H1 (cell line): Measurements from ENCODE around the gene WNK2. TPM values are rescaled to one million over a fixed set of nuclear protein-coding genes. Genes with fewer than 3 reads are reported as not detected.

Experiments
- CTCF ChIA-PET: fragments of 300-600 bp; sonication (Branson Sonifier 250); formaldehyde crosslinking; loops from one replicate; lab custom pipeline; 2021; ENCODE audit not compliant: partially characterized antibody; lab: Charles Lee
- POLR2A ChIA-PET: fragments of 300-600 bp; sonication (Branson Sonifier 250); formaldehyde crosslinking; loops from one replicate; lab custom pipeline; 2021; ENCODE audit warnings: inconsistent platforms; ENCODE audit not compliant: partially characterized antibody; lab: Charles Lee
- DNase-seq, 2 experiments: peaks; one replicate each; pipeline versions ENCODE4 v3.0.0 to v3.0.0-alpha.2; 2010 to 2022; ENCODE audit warnings: low spot score in 2 of 2, low read depth in 1 of 2, mixed read lengths in 1 of 2
- FAIRE-seq: peaks from 2 replicates; lab custom pipeline; 2011; peaks lifted over from hg19 to GRCh38; lab: Jason Lieb, UNC
- H2AFZ ChIP-seq: 2 replicates; pipeline ENCODE4 v1.8.1; 2012; ENCODE audit warnings: low read length, inconsistent platforms
- H2AK5ac ChIP-seq: 2 replicates; pipeline ENCODE4 v1.6.1; 2013; ENCODE audit warnings: low read depth, low read length
- H2BK120ac ChIP-seq: replicated peaks from 2 replicates; pipeline ENCODE3; 2013; ENCODE audit warnings: low read depth, low read length, inconsistent platforms
- H2BK12ac ChIP-seq: 2 replicates; pipeline ENCODE4 v1.6.1; 2013; ENCODE audit warnings: low read depth, low read length
- H2BK15ac ChIP-seq: 2 replicates; pipeline ENCODE4 v1.6.1; 2013; ENCODE audit warnings: low read length
- H2BK20ac ChIP-seq: 2 replicates; pipeline ENCODE4 v1.6.1; 2013; ENCODE audit warnings: low read length
- H2BK5ac ChIP-seq: 2 replicates; pipeline ENCODE4 v1.6.1; 2013; ENCODE audit warnings: low read depth, low read length
- H3K14ac ChIP-seq: 2 replicates; pipeline ENCODE4 v1.6.1; 2013; ENCODE audit warnings: inconsistent platforms; ENCODE audit not compliant: insufficient read length
- H3K18ac ChIP-seq: 2 replicates; pipeline ENCODE4 v1.6.1; 2013; ENCODE audit warnings: low read length; ENCODE audit errors: extremely low read depth
- H3K23ac ChIP-seq: 2 replicates; pipeline ENCODE4 v1.6.1; 2013; ENCODE audit warnings: inconsistent platforms; ENCODE audit not compliant: insufficient read length
- H3K23me2 ChIP-seq: 2 replicates; pipeline ENCODE4 v1.6.1; 2013; ENCODE audit warnings: low read depth, low read length
- H3K27ac ChIP-seq: 2 replicates; pipeline ENCODE4 v1.6.1; 2011; ENCODE audit warnings: low read depth, low read length, inconsistent platforms
- H3K27me3 ChIP-seq, 4 experiments: replicated peaks in 1 of 4; 1 replicate in 1 of 4; 2 replicates in 3 of 4; pipeline versions ENCODE4 v1.6.1 to v1.8.1; 2011 to 2013; ENCODE audit warnings: low read length in 3 of 4, mild to moderate bottlenecking in 3 of 4, inconsistent platforms in 2 of 4, mixed read lengths in 2 of 4, moderate library complexity in 1 of 4; ENCODE audit not compliant: control insufficient read depth in 3 of 4, insufficient read depth in 3 of 4; ENCODE audit errors: extremely low read depth in 1 of 4
- H3K36me3 ChIP-seq, 4 experiments: 2 replicates each; pipeline versions ENCODE4 v1.6.1 to v1.8.1; 2011 to 2013; ENCODE audit warnings: mild to moderate bottlenecking in 4 of 4, low read length in 3 of 4, moderate library complexity in 2 of 4, control low read depth in 1 of 4, inconsistent platforms in 1 of 4; ENCODE audit not compliant: insufficient read depth in 4 of 4, control insufficient read depth in 2 of 4
- H3K4ac ChIP-seq: replicated peaks from 2 replicates; pipeline ENCODE3; 2013; ENCODE audit warnings: low read length, low read depth, mixed read lengths, inconsistent platforms; ENCODE audit not compliant: insufficient read length
- H3K4me1 ChIP-seq, 4 experiments: replicated peaks in 1 of 4; 1 replicate in 1 of 4; 2 replicates in 3 of 4; pipeline versions ENCODE4 v1.6.1 to v1.8.1; 2011 to 2013; ENCODE audit warnings: low read length in 3 of 4, inconsistent platforms in 2 of 4, mixed read lengths in 1 of 4; ENCODE audit not compliant: insufficient read depth in 4 of 4, control insufficient read depth in 3 of 4
- H3K4me2 ChIP-seq, 2 experiments: 2 replicates each; pipeline versions ENCODE4 v1.6.1 to v1.8.1; 2011 to 2013; ENCODE audit warnings: low read depth in 2 of 2, low read length in 2 of 2, control low read depth in 1 of 2, inconsistent platforms in 1 of 2, mild to moderate bottlenecking in 1 of 2; ENCODE audit not compliant: insufficient read depth in 1 of 2
- H3K4me3 ChIP-seq, 4 experiments: fragments of 200-600, 300-600 bp in 1 of 4; sonication (generic), shearing (Covaris generic), sonication (Bioruptor Twin) in 1 of 4; 2 replicates each; pipeline versions ENCODE4 v1.5.1 to v1.8.1; 2011 to 2016; ENCODE audit warnings: low read length in 4 of 4, low read depth in 3 of 4, control low read depth in 2 of 4, inconsistent platforms in 2 of 4, mild to moderate bottlenecking in 2 of 4, mixed read lengths in 1 of 4, moderate library complexity in 1 of 4; ENCODE audit not compliant: insufficient read depth in 2 of 4; ENCODE audit errors: extremely low read depth in 1 of 4
- H3K56ac ChIP-seq: replicated peaks from 2 replicates; pipeline ENCODE3; 2013; ENCODE audit warnings: low read depth, mild to moderate bottlenecking, mixed read lengths, low read length, inconsistent platforms; ENCODE audit not compliant: insufficient read length
- H3K79me1 ChIP-seq: 2 replicates; pipeline ENCODE4 v1.6.1; 2013; ENCODE audit warnings: low read depth, low read length, control low read depth
- H3K79me2 ChIP-seq, 2 experiments: 2 replicates each; pipeline versions ENCODE4 v1.6.1 to v1.8.1; 2012 to 2013; ENCODE audit warnings: low read length in 2 of 2, mild to moderate bottlenecking in 2 of 2, inconsistent platforms in 1 of 2; ENCODE audit not compliant: insufficient read depth in 2 of 2, control insufficient read depth in 1 of 2
- H3K9ac ChIP-seq, 4 experiments: replicated peaks in 1 of 4; 1 replicate in 1 of 4; 2 replicates in 3 of 4; pipeline versions ENCODE4 v1.6.1 to v1.8.1; 2011 to 2013; ENCODE audit warnings: low read depth in 3 of 4, low read length in 3 of 4, control low read depth in 2 of 4, mild to moderate bottlenecking in 2 of 4, moderate library complexity in 2 of 4, inconsistent platforms in 1 of 4; ENCODE audit errors: extremely low read depth in 1 of 4
- H3K9me3 ChIP-seq, 2 experiments: 2 replicates each; pipeline versions ENCODE4 v1.6.1 to v1.8.1; 2012 to 2013; ENCODE audit warnings: mild to moderate bottlenecking in 2 of 2, moderate library complexity in 2 of 2, control low read depth in 1 of 2, inconsistent platforms in 1 of 2, low read depth in 1 of 2, low read length in 1 of 2, mixed read lengths in 1 of 2; ENCODE audit not compliant: insufficient read depth in 2 of 2
- H4K20me1 ChIP-seq, 2 experiments: replicated peaks in 1 of 2; 2 replicates each; pipeline versions ENCODE3 to v1.8.1; 2011 to 2013; ENCODE audit warnings: inconsistent platforms in 2 of 2, low read length in 2 of 2, mild to moderate bottlenecking in 1 of 2; ENCODE audit not compliant: insufficient read depth in 2 of 2, control insufficient read depth in 1 of 2
- H4K5ac ChIP-seq: 2 replicates; pipeline ENCODE4 v1.6.1; 2013; ENCODE audit warnings: low read length, low read depth, mixed read lengths, inconsistent platforms; ENCODE audit not compliant: insufficient read length
- H4K8ac ChIP-seq: 2 replicates; pipeline ENCODE4 v1.8.0; 2013; ENCODE audit warnings: mild to moderate bottlenecking, moderate library complexity, low read length, inconsistent platforms; ENCODE audit not compliant: insufficient read depth; ENCODE audit errors: extremely low read depth
- H4K91ac ChIP-seq: replicated peaks from 2 replicates; pipeline ENCODE3; 2013; ENCODE audit warnings: low read length, mixed read lengths, inconsistent platforms; ENCODE audit not compliant: insufficient read length
- WGBS, 2 experiments: shearing (Covaris generic) in 1 of 2; methylation state at CpG; one replicate each; pipeline versions ENCODE4 v1.1.6 to v1.1.7; 2013 to 2015; ENCODE audit warnings: low lambda C conversion rate in 2 of 2, mixed read lengths in 2 of 2, inconsistent platforms in 1 of 2, low coverage in 1 of 2, missing lambda C conversion rate in 1 of 2; ENCODE audit not compliant: insufficient replicate concordance in 2 of 2, insufficient coverage in 1 of 2, insufficient read length in 1 of 2; ENCODE audit errors: extremely low coverage in 1 of 2, missing lambda C conversion rate in 1 of 2; 5-methylcytosine and 5-hydroxymethylcytosine counted together
- polyA plus RNA-seq, 7 experiments: library from polyadenylated mRNA; depleted of rRNA in 3 of 7; stranded (reverse) in 5 of 7; unstranded in 2 of 7; fragments of >200 nt in 5 of 7; fragments of 200-250 nt in 2 of 7; gene quantifications; 1 replicate in 5 of 7; 2 replicates in 1 of 7; 4 replicates in 1 of 7; pipeline versions ENCODE4 v1.2.1 to v1.2.3, GENCODE V29; 2011 to 2013; ENCODE audit warnings: missing spikeins in 2 of 7, mixed read lengths in 2 of 7
- total RNA-seq: library from RNA; stranded (reverse); fragmentation: NEBNext Ultra II Directional; extraction: Animal tissue kit (Norgen Biotek cat#: 25700); gene quantifications from 2 replicates; pipeline ENCODE4 v1.2.1, GENCODE V29; 2021
- TF ChIP-seq, protein P1 (sequence below): IDR thresholded peaks from 2 replicates; pipeline ENCODE4 v1.6.1; 2012; ENCODE audit warnings: inconsistent platforms

Gene WNK2
- total and polyA plus RNA-seq, 2 of the 8 experiments (the other 6 are each of a cell fraction or from before 2014, with no cell fraction given): 12.0 to 87.2 TPM

DNA sequence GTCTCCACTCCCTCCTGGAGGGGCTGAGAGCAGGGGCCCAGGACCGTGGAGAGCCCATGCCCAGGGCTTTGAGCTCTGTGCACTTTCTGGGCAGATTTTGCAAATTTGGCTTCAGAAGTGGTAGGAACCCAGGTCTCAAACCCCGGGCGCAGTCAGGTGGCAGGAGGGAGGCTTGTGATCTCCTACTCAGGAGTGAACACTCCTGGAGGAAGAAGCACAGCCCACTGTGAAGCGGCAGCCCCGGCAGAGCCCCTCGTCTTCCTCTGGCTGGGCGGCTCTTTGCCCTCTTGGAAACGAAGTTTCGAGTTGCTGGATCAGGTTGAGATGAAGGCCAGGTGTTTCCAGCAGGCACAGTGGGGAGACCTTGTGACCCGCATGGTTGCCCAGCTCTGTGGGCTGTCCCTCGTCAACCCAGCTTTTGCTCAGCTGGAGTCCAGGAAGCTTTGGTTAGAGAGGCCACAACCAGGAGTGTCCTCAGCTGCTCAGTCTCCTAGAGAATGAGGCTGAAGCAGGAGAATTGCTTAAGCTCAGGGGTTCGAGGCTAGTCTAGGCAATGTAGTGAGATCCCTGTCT, 48.5 kb downstream of the WNK2 start:
- H3K9ac ChIP-seq: no peak overlapping the region
- no peak overlapping the region for H3K27ac ChIP-seq
- no peaks in the 10 kb centered on the region for H3K27me3 ChIP-seq
- peaks cover 6% of the 10 kb centered on the region; the same call in 1 of the 2 replicates for H3K79me1 ChIP-seq
- H3K14ac ChIP-seq: no peak overlapping the region
- H2AFZ ChIP-seq: no peak overlapping the region
- H3K4me1 ChIP-seq: peaks cover 0 to 3% (median 0%) of the 10 kb centered on the region in 4 experiments; a peak in 1 of 7 replicates
- 80% methylated on average over 10 of the region's 12 CpGs; no CpG with 5 or more reads in 1 of the 2 experiments for WGBS, 2 experiments
- no peaks in the 10 kb centered on the region for H3K23me2 ChIP-seq
- no peak overlapping the region for H3K4me3 ChIP-seq
- ChIA-PET POLR2A (interaction anchor here (1.1 kb wide), 2 partner anchors 10 to 14 kb away, joined by 3 to 4 read pairs; no protein-coding TSS in a partner anchor), CTCF (interaction anchor here (0.5 to 3.2 kb wide), 11 partner anchors 10 to 80 kb away, joined by 3 to 15 read pairs (median 4); no protein-coding TSS in a partner anchor)
- no peak overlapping the region for H3K4ac ChIP-seq
- H2BK15ac ChIP-seq: no peak overlapping the region
- peaks cover 0 to 10% of the 10 kb centered on the region in 2 experiments; a peak in 2 of 4 replicates for H3K79me2 ChIP-seq
- no peak overlapping the region for H3K4me2 ChIP-seq
- no peak overlapping the region for H2AK5ac ChIP-seq
- peak overlapping the region; percentile 57; the same call in 1 of the 2 replicates for H4K8ac ChIP-seq
- no peaks in the 10 kb centered on the region for H3K9me3 ChIP-seq
- DNase-seq (no peak), FAIRE-seq (no peak)
- no peak overlapping the region for H3K23ac ChIP-seq
- no peak overlapping the region for H2BK120ac ChIP-seq
- no peak overlapping the region for H2BK12ac ChIP-seq
- no peak overlapping the region for H4K91ac ChIP-seq
- no peak overlapping the region for H2BK5ac ChIP-seq
- H2BK20ac ChIP-seq: no peak overlapping the region
- TF ChIP-seq, protein P1, sequence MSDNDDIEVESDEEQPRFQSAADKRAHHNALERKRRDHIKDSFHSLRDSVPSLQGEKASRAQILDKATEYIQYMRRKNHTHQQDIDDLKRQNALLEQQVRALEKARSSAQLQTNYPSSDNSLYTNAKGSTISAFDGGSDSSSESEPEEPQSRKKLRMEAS: no peak
- peaks cover 0 to 3% (median 1%) of the 10 kb centered on the region in 4 experiments; a peak in 2 of 8 replicates for H3K36me3 ChIP-seq
- no peak overlapping the region for H3K18ac ChIP-seq
- no peak overlapping the region for H4K5ac ChIP-seq
- peaks cover 6 to 11% of the 10 kb centered on the region in 2 experiments for H4K20me1 ChIP-seq
- H3K56ac ChIP-seq: no peak overlapping the region
